HG03039 (cell line): ENCODE data around the gene TMEM87B.
A peak's percentile ranks its signal among the peaks of the same experiment; 100 is the strongest.
"Not testable (repeated sequence)": the region's sequence is repeated elsewhere in the genome, so short reads cannot be mapped to it uniquely, and the experiment has no call there.

ENCODE experiments used
- ATAC-seq: cut with Tn5 transposase; IDR thresholded peaks from one replicate; pipeline ENCODE4 v1.9.1; 2021; ENCODE audit warnings: mild to moderate bottlenecking, moderate library complexity; ENCODE audit not compliant: unreplicated experiment

TMEM87B gene

GRCh38 chr2:112032689-112033465 lies 22.2 kb upstream of the TMEM87B start:
- no peak for ATAC-seq

GRCh38 chr2:112033600-112033999 lies 21.5 kb upstream of the TMEM87B start:
- no peak for ATAC-seq

- ATAC-seq = no peak
Measured at GRCh38 chr2:112034924-112035323, 20.1 kb upstream of the TMEM87B start.

GRCh38 chr2:112035786-112036185 lies 19.3 kb upstream of the TMEM87B start:
- ATAC-seq = no peak

GRCh38 chr2:112039556-112039955 lies 15.5 kb upstream of the TMEM87B start:
- not testable (repeated sequence) for ATAC-seq

- ATAC-seq = not testable (repeated sequence)
Measured at GRCh38 chr2:112040066-112040465, 15.0 kb upstream of the TMEM87B start.

- not testable (repeated sequence) for ATAC-seq
Measured at GRCh38 chr2:112041460-112041859, 13.6 kb upstream of the TMEM87B start.

GRCh38 chr2:112045446-112046014 lies 9.5 kb upstream of the TMEM87B start:
- ATAC-seq = no peak

- ATAC-seq = no peak
Measured at GRCh38 chr2:112046231-112046630, 8.8 kb upstream of the TMEM87B start.

GRCh38 chr2:112047537-112048235 lies 7.4 kb upstream of the TMEM87B start:
- ATAC-seq = no peak

GRCh38 chr2:112048236-112048592 lies 6.9 kb upstream of the TMEM87B start:
- no peak for ATAC-seq

- no peak for ATAC-seq
Measured at GRCh38 chr2:112048887-112049286, 6.2 kb upstream of the TMEM87B start.

GRCh38 chr2:112050316-112050715 lies 4.8 kb upstream of the TMEM87B start:
- no peak for ATAC-seq

- peak; percentile 46 for ATAC-seq
Measured at GRCh38 chr2:112053917-112054846, 887 bp upstream of the TMEM87B start.

- ATAC-seq = no peak
Measured at GRCh38 chr2:112055730-112056625, 909 bp downstream of the TMEM87B start.

- ATAC-seq = no peak
Measured at GRCh38 chr2:112056626-112056987, 1.5 kb downstream of the TMEM87B start.

- no peak for ATAC-seq
Measured at GRCh38 chr2:112059671-112060070, 4.6 kb downstream of the TMEM87B start.

GRCh38 chr2:112061299-112061698 lies 6.2 kb downstream of the TMEM87B start:
- no peak for ATAC-seq

- no peak for ATAC-seq
Measured at GRCh38 chr2:112061840-112062239, 6.8 kb downstream of the TMEM87B start.

GRCh38 chr2:112062894-112063293 lies 7.8 kb downstream of the TMEM87B start:
- no peak for ATAC-seq
